Mucosa of stomach (tissue), 1 donor: Measurements from ENCODE around the gene KIF22.
"Not testable (repeated sequence)": the region's sequence is repeated elsewhere in the genome, so short reads cannot be mapped to it uniquely, and the experiment has no call there.

Experiments
- H3K27me3 ChIP-seq: one replicate; pipeline ENCODE4 v1.7.0; 2013; ENCODE audit warnings: mild to moderate bottlenecking, low read length; ENCODE audit not compliant: control insufficient read depth, insufficient read depth
- H3K36me3 ChIP-seq: one replicate; pipeline ENCODE4 v1.7.0; 2013; ENCODE audit warnings: low read length; ENCODE audit not compliant: control insufficient read depth, insufficient read depth
- H3K4me1 ChIP-seq: one replicate; pipeline ENCODE4 v1.7.0; 2013; ENCODE audit warnings: mild to moderate bottlenecking, low read length; ENCODE audit not compliant: control insufficient read depth, insufficient read depth
- H3K4me3 ChIP-seq: one replicate; pipeline ENCODE4 v1.7.0; 2013; ENCODE audit warnings: low read length
- H3K9ac ChIP-seq: one replicate; pipeline ENCODE4 v1.7.0; 2013; ENCODE audit warnings: mild to moderate bottlenecking, low read length, moderate library complexity
- H3K9me3 ChIP-seq: one replicate; pipeline ENCODE4 v1.7.0; 2013; ENCODE audit warnings: mild to moderate bottlenecking, low read length, moderate library complexity; ENCODE audit not compliant: control insufficient read depth
- donor health status: Pancreatic carcinoma.

The KIF22 gene

DNA sequence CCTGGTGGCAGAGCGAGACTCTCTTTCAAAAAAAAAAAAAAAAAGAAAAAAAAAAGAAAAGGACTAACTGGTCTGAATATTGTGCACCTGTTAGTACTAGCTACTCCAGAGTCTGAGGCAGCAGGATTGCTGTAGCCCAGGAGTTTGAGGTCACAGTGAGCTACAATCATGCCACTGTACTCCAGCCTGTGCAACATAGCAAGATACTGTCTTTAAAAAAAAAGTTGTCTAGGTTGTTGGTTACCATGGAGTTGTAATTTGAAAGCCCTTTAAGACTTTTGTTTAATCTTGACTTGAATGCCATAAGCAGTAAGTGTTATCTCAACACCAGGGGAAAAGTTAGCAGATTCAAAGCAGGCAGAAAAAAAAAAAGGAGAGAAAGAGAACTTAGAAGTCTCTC lies 33.9 kb upstream of the KIF22 start:
- H3K36me3 ChIP-seq: no peaks in the 10 kb centered on the region
- no peak overlapping the region for H3K9ac ChIP-seq
- no peak overlapping the region for H3K4me3 ChIP-seq
- no peaks in the 10 kb centered on the region for H3K27me3 ChIP-seq
- H3K4me1 ChIP-seq: peaks cover 10% of the 10 kb centered on the region
- H3K9me3 ChIP-seq: no peaks in the 10 kb centered on the region

DNA sequence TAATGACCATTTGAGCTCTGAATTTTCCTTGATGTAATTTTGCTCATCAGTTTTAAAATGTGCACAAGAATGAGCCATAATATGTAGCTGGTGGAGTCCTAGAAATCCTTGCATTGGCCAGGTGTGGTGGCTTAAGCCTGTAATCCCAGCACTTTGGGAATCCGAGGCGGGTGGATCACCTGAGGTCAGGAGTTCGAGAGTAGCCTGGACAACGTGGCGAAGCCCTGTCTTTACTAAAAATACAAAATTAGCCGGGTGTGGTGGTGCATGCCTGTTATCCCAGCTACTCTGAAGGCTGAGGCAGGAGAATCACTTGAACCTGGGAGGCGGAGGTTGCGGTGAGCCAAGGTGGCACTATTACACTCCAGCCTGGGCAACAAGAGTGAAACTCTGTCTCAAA lies 33.5 kb upstream of the KIF22 start:
- H3K27me3 ChIP-seq, H3K36me3 ChIP-seq, H3K9ac ChIP-seq, H3K4me1 ChIP-seq, H3K9me3 ChIP-seq, H3K4me3 ChIP-seq: not testable (repeated sequence)

- peaks cover 10% of the 10 kb centered on the region for H3K4me1 ChIP-seq
- H3K4me3 ChIP-seq: no peak overlapping the region
- no peaks in the 10 kb centered on the region for H3K9me3 ChIP-seq
- H3K27me3 ChIP-seq: no peaks in the 10 kb centered on the region
- no peaks in the 10 kb centered on the region for H3K36me3 ChIP-seq
- no peak overlapping the region for H3K9ac ChIP-seq
Observed at GRCh38 chr16:29757950-29758466, 32.5 kb upstream of the KIF22 start.

DNA sequence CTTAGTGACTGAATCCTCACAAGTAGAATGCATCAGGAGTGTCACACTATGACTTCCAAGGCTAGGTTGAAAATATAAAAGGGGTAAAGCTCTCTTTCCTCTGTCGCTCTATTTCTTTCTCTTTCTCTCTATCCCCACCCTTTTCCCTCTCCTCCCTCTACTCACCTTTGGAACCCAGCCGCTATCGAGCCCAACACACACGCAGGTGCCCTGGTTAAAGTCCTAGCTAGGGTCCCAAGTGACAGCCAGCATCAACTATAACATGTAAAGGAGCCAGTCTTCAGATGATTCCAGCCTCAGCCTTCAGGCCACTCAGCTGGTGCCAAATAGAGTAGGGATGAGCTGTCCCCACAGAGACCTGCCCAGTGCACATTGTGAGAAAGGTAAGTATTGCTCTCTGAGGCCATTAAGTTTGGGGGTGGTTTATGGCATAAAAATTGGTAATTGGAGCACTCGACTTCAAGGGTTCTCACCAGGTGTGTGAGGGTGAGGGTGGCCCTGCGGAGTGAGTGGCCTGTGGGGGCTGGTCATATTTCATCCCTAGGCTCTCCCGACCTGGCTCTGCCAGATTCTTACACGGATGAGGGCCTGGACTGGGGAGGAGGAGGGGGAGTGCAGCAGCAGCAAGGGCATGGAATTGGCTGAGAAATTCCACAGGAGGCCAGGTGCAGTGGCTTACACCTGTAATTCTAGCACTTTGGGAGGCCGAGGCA lies 29.8 kb upstream of the KIF22 start:
- peaks cover 20% of the 10 kb centered on the region for H3K4me1 ChIP-seq
- H3K4me3 ChIP-seq: no peak overlapping the region

GRCh38 chr16:29761280-29761651 lies 29.3 kb upstream of the KIF22 start:
- not testable (repeated sequence) for H3K4me3 ChIP-seq, H3K9me3 ChIP-seq, H3K27me3 ChIP-seq, H3K9ac ChIP-seq, H3K36me3 ChIP-seq
- H3K4me1 ChIP-seq: peaks cover 22% of the 10 kb centered on the region

More for the DNA sequence above, 29.8 kb upstream of the KIF22 start:
- no peaks in the 10 kb centered on the region for H3K9me3 ChIP-seq
- no peaks in the 10 kb centered on the region for H3K36me3 ChIP-seq
- H3K27me3 ChIP-seq: no peaks in the 10 kb centered on the region
- no peak overlapping the region for H3K9ac ChIP-seq

DNA sequence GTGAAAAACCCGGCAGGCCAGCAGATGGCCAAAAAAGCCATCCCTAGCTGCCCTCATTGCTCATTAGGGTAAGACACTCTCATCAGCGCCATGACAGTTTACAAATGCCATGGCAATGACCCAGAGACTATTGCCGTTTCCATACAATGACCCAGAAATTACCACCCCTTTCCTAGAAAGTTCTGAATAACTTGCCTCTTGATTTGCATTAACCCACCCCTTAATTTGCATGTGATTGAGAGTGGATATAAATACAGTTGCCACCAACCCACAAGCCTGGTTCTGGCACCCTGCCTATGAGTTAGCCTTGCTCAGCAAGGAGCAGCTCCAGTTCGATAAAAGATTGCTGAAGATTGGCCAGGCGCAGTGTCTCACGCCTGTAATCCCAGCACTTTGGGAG lies 28.7 kb upstream of the KIF22 start:
- Histone ChIP-seq H3K27me3 (no peaks in the 10 kb centered on the region), H3K36me3 (no peaks in the 10 kb centered on the region), H3K4me3 (no peak overlapping the region), H3K9ac (no peak overlapping the region), H3K9me3 (no peaks in the 10 kb centered on the region), H3K4me1 (peaks cover 22% of the 10 kb centered on the region)

DNA sequence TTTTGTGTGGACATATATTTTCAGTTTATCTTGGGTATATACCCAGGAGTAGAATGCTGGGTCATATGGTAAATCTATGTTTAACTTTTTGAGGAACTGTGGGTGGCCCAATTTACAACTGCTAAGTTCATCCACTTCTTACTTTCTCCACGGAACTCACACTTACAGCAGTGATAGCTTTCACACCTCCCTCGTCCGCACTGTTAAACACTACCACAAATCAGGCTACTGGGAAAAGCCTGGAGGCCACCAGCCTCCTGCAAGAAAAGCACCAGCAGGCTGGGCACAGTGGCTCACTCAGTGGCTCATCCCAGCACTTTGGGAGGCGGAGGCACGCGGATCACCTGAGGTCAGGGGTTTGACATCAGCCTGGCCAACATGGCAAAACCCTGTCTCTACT lies 27.2 kb upstream of the KIF22 start:
- no peaks in the 10 kb centered on the region for H3K9me3 ChIP-seq
- H3K27me3 ChIP-seq: no peaks in the 10 kb centered on the region
- H3K4me1 ChIP-seq: peaks cover 15% of the 10 kb centered on the region
- H3K4me3 ChIP-seq: no peak overlapping the region
- H3K36me3 ChIP-seq: no peaks in the 10 kb centered on the region
- H3K9ac ChIP-seq: no peak overlapping the region

DNA sequence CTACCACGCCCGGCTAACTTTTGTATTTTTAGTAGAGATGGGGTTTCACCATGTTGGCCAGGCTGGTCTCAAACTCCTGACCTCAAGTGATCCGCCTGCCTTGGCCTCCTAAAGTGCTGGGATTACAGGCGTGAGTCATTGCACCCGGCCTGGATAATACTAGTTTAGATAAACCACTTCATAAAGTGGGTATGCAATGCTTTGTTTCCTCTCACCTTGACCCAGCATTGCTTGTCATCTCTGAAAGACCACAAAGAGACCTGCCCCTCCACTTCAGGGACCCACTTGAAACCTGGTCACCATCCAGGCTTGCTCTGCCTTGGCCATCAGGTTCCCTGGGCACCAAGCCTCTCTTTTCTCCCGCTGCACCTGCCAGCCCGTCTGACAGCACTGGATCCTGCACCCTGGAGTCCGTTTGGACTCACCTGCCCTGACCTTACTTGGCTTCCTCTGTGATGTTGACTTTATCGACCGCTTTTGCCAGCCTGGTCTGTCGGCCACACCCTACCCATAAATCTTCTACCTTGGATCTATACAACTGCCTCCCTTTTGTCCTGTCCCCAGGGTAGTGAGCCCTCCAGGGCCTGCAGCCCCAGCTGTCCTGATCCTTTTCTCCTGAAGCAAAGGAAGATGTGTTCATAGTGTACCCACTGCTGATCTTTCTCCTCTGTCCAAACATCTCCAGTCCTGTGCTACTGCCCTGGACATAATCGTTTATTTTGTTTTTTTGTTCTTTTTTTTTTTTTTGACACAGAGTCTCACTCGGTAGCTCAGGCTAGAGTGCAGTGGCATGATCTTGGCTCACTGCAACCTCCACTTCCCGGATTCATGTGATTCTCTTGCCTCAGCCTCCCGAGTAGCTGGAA lies 25.2 kb upstream of the KIF22 start:
- Histone ChIP-seq H3K4me1 (peaks cover 15% of the 10 kb centered on the region), H3K27me3 (no peaks in the 10 kb centered on the region), H3K9me3 (no peaks in the 10 kb centered on the region), H3K4me3 (no peak overlapping the region), H3K36me3 (no peaks in the 10 kb centered on the region), H3K9ac (no peak overlapping the region)

- H3K4me3 ChIP-seq: no peak overlapping the region
- H3K36me3 ChIP-seq: no peaks in the 10 kb centered on the region
- no peaks in the 10 kb centered on the region for H3K9me3 ChIP-seq
- no peak overlapping the region for H3K9ac ChIP-seq
- peaks cover 17% of the 10 kb centered on the region for H3K4me1 ChIP-seq
- no peaks in the 10 kb centered on the region for H3K27me3 ChIP-seq
Observed at GRCh38 chr16:29766571-29766970, 24.0 kb upstream of the KIF22 start.

- H3K9ac ChIP-seq: no peak overlapping the region
- no peaks in the 10 kb centered on the region for H3K36me3 ChIP-seq
- no peaks in the 10 kb centered on the region for H3K9me3 ChIP-seq
- no peak overlapping the region for H3K4me3 ChIP-seq
- H3K4me1 ChIP-seq: peaks cover 17% of the 10 kb centered on the region
- H3K27me3 ChIP-seq: no peaks in the 10 kb centered on the region
Observed at GRCh38 chr16:29767062-29767461, 23.5 kb upstream of the KIF22 start.

- H3K4me3 ChIP-seq: no peak overlapping the region
- H3K9ac ChIP-seq: no peak overlapping the region
- H3K4me1 ChIP-seq: peaks cover 16% of the 10 kb centered on the region
- no peaks in the 10 kb centered on the region for H3K27me3 ChIP-seq
- no peaks in the 10 kb centered on the region for H3K36me3 ChIP-seq
- H3K9me3 ChIP-seq: no peaks in the 10 kb centered on the region
Observed at GRCh38 chr16:29769507-29769906, 21.0 kb upstream of the KIF22 start.

GRCh38 chr16:29770250-29770929 lies 20.2 kb upstream of the KIF22 start:
- H3K9me3 ChIP-seq: no peaks in the 10 kb centered on the region
- no peak overlapping the region for H3K9ac ChIP-seq
- no peak overlapping the region for H3K4me3 ChIP-seq
- H3K4me1 ChIP-seq: peaks cover 10% of the 10 kb centered on the region
- no peaks in the 10 kb centered on the region for H3K36me3 ChIP-seq
- H3K27me3 ChIP-seq: no peaks in the 10 kb centered on the region
